Ramos (cell line): Measurements from ENCODE around the gene CD300LG.
"Not testable (repeated sequence)": the region's sequence is repeated elsewhere in the genome, so short reads cannot be mapped to it uniquely, and the experiment has no call there.

Experiments used
- in situ Hi-C: fragments of 300-500 bp; cut with MboI; formaldehyde crosslinking; loops from one replicate; pipeline ENCODE4 v1.14.3; 2022; ENCODE audit warnings: low sequenced_read_pairs; ENCODE audit not compliant: unreplicated experiment

The CD300LG gene

DNA sequence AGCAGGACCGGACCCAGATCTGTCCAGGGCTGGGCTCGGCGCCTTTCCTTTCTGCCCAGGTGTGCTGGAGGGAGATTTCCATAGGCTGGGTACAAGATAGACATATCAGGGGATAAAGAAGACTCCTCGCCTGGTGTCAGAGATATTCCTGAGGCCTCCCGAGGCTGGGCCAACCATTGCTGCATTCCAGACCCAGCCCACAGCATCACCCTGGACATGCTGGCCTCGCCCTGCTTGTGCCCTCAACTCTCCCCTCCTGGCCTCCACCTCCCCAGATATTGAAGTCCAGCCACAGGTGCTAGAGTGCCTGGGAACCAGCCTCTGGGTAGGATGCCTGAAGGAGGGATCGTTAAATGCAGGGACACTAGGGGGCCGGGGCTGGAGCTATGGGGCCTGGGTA is 2.1 kb downstream of the CD300LG start:
- in situ Hi-C loops, result no loop called here

DNA sequence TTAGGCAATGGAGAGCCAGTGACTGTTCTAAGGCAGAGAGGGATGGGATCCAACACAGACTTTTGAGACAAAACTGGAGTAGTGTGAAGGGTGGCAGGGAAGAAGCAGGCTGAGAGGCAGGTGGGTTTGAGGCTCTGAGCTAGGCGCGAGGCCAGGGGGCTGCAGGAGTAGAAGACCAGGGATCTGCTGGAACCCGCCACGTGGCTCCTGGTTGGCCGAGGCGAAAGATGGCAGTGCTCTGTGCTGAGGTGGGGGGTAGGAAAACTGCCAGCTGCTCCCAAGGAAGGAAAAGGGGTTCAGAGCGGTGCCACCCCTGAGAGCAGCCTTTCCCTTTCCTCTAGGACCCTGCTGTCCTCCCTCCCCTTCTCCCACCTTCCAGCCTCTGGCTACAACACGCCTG is 5.6 kb downstream of the CD300LG start:
- in situ Hi-C loops, result no loop called here

DNA sequence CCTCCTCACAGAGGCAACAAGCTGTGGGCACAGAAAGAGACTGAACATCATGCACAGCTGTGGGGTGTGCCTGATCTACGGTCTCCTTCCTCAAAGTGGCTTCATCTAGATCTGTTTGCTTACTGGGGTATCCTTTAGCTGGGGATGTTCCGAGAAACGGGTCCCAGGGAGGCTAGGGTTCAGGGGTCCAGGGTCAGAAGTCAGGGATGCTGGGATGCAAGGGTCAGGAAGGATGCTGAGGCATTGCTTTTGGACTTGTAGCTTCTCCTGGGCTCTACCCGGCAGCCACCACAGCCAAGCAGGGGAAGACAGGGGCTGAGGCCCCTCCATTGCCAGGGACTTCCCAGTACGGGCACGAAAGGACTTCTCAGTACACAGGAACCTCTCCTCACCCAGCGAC is 6.6 kb downstream of the CD300LG start:
- in situ Hi-C loops, result no loop called here

DNA sequence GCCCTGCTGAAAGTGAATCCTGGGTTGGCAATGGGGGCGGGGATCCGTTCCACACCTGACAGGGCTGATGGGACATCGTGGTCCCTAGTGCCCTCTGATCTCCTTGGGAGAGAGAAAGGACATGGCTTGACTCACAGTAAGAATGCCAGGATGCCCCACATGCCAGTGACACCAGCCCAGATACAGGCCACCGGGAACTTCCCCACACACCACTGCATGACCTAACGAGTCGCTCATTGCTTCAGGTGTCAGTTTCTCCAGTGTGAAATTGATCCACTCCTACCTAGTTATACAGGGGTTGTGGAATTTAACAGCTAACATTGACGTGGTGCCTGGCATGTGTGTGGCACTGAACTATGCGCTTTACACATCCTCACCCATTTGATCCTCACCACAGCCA is 7.5 kb downstream of the CD300LG start:
- in situ Hi-C loops, result no loop called here

DNA sequence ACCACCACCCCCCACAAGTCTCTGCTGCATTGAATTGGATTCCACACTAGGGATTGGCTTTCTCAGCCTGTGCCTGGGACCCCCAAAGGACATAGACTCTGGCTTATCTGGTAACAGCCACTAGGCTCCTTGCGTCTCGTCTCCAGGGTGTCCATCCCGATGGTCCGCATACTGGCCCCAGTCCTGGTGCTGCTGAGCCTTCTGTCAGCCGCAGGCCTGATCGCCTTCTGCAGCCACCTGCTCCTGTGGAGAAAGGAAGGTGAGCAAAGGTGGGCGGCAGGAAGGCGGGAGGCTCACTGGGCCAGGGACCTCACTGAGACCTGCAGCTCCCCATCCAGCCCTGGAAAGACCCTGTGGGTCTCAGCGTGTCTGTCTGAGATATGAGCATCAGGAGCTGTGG is 8.1 kb downstream of the CD300LG start:
- in situ Hi-C loops, result no loop called here

DNA sequence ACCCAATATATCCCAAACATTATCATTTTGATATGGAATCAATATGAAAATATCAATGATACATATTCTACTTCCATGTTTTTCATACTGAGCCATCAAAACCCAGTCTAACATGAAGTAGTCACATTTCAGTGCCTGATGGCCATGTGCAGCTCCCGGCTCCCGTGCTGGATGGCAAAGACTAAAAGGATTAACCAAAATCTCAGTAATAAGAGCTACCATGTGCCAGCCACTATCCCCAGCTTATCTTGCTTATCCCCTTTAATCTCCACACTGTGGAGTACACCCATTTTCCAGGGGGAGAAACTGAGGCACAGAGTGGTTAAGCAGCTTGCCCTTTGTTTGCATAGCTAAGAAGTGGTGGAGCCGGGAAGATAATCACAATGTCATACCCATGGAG is 9.2 kb downstream of the CD300LG start:
- in situ Hi-C loops, result no loop called here

DNA sequence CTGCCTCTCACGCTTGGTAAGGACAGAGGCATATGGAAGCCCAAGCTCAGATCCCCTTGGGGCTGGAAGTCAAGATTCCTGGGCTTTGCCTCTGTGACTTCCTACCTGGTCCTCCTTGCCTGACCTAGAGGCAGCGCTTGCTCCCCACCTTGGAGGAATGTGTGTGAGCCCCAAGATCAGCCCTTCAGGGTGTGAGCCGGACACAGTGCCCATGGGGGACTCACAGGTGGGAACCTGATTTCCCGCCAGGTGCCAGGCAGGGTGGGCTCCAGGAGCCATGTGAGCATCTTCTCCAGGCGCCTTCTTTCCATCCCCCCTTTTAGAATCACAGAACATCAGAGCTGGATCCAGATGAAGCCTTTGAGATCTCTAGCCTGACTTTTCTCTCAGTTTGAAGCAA is 10.2 kb downstream of the CD300LG start:
- in situ Hi-C loops, result no loop called here

DNA sequence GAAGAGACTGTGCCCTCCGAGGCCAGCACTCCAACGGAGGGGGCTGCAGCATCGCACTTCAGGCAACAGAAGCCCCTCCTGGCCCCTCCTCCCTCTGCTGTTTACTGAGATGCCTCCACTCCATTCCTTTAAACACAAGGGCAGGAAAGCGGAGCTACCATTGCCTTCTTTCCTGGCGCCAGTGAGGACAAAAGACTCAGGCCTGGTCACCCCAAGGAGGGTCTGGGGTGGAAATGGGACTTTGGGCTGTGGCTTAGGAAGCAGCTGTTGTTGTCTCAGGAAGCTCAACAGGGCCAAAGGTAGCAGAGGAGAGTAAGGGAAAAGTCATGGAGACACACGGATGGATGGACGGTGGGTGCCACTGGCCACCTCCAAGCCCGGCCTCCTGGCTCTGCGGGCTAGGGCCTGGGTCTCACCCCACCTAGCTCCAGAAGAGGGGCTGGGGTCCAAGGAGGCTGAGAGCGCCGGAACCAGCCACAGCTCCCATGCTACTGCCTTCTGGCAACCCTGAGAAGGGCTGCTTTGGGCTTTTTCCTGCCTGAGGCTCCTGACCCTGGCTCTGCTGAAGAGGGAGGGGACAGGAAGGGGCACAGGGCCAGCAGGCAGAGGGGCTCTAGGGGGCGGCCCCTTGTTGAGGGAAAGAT is 11.1 kb downstream of the CD300LG start:
- in situ Hi-C loops, result no loop called here

DNA sequence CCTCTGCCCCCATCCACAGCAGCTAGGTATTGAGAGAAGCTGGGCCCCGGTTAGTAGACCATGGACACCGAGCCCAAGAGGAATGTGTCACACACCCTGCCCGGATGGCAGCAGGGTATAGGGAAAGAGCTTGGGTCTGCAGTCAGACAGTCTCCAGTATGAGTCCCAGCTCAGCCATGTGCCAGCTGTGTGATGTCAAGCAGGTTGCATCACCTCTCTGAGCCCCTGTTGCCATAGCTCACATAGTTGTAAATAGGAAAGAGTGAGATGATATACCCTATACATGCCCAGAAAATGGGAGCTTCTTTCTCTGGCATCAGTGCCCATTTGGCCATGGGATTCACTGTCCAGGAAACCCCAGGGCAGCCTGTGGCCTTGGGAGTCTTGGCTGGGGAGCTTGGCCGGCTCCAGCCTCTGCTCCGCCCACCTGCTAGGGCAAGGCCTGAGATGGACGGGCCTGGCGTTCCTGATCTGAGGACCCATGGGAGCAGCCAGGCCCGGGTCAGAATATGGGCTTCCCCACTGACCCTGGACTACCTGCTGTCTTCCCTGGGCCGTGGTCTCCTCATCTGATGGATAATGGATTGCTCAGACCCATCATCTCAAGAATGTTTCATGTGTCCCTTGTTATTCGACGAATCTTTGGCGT is 13.2 kb downstream of the CD300LG start:
- in situ Hi-C loops, result no loop called here

DNA sequence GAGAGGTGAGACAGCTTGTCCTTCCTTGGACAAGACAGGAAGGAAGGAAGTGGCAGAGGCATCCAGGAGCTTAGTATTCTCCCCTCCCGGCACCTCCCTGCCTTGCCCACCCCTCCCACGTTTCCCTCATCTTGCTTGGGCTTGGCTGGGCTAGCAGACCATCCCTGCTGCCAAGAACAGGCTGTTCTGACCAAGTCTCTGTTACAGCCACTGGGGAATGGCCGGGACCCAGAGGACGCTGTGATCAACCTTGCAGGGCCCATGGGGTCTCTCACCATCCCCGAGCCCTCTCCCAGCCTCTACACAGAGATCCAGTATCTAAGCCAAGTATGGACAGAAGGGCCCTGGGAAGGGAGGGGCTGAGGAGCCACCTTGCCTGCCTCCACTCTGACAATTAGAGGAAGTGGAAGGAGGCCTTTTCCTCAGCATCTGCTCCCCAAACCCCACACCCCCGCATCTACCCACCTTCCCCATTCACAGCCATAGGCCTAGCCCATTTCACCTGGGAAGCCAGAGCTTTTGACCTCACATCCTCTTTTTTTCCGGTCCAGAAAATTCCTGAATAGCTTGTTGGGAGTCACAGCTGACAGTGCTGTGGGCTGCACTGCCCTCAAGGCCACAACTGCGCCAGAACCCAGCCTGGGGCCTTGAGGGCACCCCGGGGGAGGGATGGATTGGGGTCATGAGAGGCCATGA is 14.1 kb downstream of the CD300LG start:
- in situ Hi-C loops, result no loop called here

DNA sequence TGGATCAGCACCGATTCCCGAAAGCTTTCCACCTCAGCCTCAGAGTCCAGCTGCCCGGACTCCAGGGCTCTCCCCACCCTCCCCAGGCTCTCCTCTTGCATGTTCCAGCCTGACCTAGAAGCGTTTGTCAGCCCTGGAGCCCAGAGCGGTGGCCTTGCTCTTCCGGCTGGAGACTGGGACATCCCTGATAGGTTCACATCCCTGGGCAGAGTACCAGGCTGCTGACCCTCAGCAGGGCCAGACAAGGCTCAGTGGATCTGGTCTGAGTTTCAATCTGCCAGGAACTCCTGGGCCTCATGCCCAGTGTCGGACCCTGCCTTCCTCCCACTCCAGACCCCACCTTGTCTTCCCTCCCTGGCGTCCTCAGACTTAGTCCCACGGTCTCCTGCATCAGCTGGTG is 15.0 kb downstream of the CD300LG start:
- in situ Hi-C loops, result no loop called here

DNA sequence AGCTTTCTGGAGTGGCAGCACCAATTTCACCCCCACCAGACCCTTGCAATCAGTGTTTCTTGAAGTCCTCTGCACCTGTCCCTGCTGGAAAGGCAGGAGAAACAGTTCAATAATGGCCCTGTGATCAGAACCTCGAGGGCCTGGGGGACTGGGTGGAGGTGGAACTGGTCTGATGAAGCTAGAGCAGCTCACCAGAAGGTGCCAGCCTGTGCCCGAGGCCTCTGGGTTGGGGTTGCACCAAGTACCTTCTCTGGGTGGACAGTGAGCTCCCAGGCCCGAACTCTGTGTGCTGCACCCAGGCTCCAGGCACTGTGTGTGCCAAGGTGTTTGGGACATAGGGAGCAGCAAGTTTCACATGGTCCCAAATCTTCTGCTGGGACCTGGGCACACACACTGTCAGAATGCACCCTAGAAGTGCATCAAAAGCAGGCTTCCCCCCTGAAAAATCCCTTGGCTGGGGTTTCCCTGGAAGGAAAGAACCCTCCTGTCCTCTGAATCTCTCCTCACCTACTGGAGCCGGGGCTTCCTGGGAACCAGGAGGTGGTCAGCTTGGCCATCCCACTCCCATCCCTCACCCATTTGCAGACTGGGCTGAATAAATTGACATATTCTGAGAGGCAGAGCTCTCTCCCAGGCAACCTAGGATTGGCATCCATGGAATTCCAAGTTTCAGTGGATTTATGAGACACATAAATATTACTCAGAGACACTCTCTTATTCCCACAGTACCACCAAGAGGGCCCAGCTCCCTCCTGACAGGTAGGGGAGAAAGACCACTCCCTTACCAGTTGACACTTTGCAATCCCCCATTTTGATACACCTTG is 17.4 kb downstream of the CD300LG start:
- in situ Hi-C loops, result no loop called here

DNA sequence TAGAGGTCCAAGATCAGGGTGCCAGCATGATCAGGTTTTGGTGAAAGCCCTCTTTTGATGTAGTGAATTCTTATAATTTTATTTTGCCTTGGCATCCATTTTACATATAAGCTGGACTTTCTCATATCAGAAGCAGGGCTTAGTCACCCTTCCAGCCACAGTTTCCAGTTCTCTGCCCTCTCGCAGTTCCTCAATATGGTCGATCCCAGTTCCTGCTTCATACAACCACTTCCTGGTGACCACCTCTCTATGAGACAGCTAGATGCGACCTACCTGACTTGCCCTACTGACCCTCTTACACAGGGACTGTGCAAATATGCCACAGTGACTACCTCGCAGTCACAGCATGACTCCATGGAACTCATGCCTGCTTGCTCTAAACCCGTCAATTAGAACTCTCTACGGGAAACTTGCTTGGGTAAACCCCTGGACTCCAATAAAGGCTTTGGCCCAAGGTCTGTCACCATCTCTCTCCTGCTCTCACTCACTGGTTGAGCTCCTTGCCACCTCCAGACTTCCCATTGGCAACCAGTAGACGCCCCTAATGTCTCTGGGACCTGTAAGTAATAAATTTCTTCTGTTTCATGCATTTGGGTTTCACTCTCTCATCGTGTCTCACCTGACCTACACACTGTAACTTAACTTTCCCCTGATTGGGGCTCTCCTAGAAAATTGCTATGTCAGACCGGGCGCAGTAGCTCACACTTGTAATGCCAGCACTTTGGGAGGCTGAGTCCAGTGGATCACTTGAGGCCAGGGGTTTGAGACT is 21.4 kb downstream of the CD300LG start:
- in situ Hi-C loops, result no loop called here

DNA sequence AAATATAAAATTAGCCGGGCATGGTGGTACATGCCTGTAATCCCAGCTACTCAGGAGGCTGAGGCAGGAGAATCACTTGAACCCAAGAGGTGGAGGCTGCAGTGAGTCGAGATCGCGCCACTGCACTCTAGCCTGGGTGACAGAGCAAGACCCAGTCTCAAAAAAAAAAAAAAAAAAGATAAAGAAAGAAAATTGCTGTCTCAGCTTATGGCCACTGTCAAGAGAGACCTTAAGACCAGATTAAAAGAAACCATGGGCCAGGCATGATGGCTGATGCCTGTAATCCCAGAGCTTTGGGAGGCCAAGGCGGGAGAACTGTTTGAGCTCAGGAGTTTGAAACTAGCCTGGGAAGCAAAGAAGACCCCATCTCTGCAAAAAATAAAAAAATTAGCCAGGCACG is 22.1 kb downstream of the CD300LG start:
- in situ Hi-C loops, result not testable (repeated sequence)

DNA sequence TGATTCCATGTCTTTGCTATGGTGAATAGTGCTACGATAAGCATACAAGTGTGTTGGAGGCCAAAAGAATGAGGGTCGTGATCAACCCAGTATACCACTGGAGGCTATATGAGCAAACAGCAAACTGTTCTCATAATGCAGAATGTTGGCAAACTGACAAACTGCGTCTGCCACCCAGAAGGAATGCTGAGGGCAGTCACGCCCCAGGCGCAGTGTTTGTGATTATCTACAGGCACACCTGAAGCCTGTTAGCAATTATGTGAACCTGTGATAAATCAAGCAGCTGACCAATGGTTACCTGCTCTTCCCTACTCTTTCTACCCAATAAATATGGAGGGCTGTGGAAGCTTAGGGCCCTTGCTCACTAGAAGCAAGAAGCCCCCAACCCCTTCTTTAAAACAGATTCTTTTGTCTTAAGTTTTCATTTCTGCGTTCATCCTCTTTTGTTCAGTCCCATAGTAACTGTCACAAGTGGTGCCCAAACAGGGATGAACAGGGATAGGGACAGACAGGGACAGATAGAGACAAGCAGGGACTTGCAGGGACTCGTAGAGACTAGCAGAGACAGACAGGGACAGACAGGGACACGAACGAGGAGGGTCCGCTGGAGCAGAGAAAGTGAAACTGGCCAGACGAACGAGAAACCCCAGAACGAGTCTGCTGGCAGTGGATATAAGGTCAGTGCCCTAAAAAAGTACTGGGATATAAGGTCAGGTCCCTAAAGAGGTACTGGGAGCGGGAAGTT is 25.1 kb downstream of the CD300LG start:
- in situ Hi-C loops, result no loop called here

DNA sequence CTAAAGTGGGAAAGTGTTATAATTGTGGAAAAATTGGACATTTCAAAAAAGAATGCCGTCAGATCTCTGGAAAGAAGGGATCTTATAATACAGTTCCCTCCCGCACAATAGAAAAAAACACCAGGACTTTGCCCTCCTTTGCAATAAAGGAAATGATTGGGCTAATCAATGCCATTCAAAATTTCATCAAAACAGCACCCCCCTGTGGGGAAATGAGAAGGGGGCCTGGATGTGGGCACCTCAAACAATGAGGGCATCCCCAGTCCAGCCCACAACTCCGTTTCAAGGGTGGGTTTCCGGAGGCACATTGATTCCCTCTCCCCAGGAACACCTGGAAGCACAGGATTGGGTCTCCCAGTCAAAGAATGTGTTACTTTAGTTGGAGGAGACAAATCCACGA is 26.1 kb downstream of the CD300LG start:
- in situ Hi-C loops, result no loop called here

DNA sequence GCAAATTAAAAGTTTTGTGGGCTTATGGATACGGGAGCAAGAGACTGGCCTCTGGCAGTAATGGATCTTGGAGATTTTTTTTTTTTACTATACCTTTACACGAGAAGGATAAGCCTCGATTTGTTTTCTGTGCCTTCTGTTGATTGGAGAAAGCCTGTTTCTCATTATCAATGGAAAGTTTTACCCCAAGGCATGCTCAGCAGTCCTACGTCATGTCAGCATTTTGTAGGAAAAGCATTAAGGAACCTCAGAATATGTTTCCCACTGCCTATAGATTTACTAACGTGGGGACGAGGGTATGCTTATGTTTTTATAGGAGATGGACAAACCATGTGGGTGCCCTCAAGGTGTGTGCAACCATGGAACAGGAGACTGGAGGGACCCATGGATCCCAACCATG is 26.8 kb downstream of the CD300LG start:
- in situ Hi-C loops, result no loop called here

DNA sequence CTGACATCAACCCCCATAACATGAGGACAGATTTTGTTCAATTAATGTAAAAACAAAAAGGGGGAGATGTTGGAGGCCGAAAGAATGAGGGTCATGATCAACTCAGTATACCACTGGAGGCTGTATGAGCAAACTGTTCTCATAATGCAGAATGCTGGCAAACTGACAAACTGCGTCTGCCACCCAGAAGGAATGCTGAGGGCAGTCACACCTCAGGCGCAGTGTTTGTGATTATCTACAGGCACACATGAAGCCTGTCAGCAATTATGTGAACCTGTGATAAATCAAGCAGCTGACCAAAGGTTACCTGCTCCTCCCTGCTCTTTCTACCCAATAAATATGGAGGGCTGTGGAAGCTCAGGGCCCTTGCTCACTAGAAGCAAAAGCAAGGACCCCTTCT is 27.3 kb downstream of the CD300LG start:
- in situ Hi-C loops, result no loop called here

DNA sequence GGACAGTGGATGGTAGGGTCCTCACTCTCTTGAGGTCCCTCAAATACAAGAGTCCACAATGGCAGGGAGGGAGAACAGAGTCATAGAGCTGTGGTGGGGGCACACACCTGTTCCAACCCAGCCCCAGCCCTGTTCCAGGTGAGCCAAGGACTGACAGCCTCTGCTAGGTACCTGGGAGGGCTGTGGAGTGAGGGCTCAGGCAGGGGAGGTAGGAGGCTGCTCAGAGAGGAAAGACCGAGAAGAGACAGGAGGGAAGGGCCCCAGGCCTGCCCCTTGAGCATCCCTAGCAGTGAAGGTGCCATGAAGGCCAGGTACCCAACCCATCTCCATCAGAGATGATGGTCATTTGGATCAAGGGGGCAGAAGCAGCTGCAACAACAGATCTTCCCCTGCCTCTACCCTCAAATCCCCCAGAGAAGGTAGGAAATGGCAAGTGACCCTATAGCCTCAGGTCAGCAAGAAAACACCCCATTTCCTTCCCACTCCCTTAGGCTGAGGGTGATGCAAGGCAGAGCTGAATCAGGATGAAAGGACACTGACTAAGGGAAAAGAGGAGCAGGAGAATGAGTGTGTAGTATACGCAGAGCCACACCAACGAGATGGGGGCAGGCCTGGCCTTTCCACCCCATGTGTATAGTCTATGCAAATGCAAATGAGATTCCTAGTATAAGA is 28.6 kb downstream of the CD300LG start:
- in situ Hi-C loops, result no loop called here
